ENCODE data around the gene STOM.

- TF ChIP-seq EZH2 (optimal IDR thresholded peaks at IDR 0.05; ENCODE audit: low read depth, low read length) (no peak), CTCF (IDR thresholded peaks at IDR 0.05; ENCODE audit: low read length) (no peak), EZH2phosphoT487 (IDR thresholded peaks at IDR 0.05; ENCODE audit: low read length) (no peak)
Measured at GRCh38 chr9:121331549-121331948, 38.5 kb downstream of the STOM start.

Measured in MM.1S (cell line).